OCI-LY1 (cell line): Measurements from ENCODE around the gene SUGCT.
"Not testable (repeated sequence)": the region's sequence is repeated elsewhere in the genome, so short reads cannot be mapped to it uniquely, and the experiment has no call there.

Experiments
- H2AFZ ChIP-seq: fragments of 200-600 bp; sonication (generic), shearing (Covaris generic); 2 replicates; pipeline ENCODE4 v1.6.0; 2014; ENCODE audit warnings: antibody characterized with exemption, mild to moderate bottlenecking, low read length
- H3F3A ChIP-seq: fragments of 200-600 bp; sonication (generic), shearing (Covaris generic); 2 replicates; pipeline ENCODE4 v1.6.0; 2014; ENCODE audit warnings: mild to moderate bottlenecking, antibody characterized with exemption, low read length, moderate library complexity; ENCODE audit not compliant: insufficient read depth
- H3K27ac ChIP-seq: fragments of 200-600 bp; sonication (generic); 2 replicates; pipeline ENCODE4 v1.5.1; 2014; ENCODE audit warnings: low read length, mixed run types, mild to moderate bottlenecking, low read depth; ENCODE audit not compliant: poor library complexity, severe bottlenecking
- H3K27me3 ChIP-seq: fragments of 200-600 bp; sonication (generic); 2 replicates; pipeline ENCODE4 v1.6.0; 2014; ENCODE audit warnings: antibody characterized with exemption, mild to moderate bottlenecking, low read length, moderate library complexity; ENCODE audit not compliant: insufficient read depth
- H3K36me3 ChIP-seq: fragments of 200-600 bp; sonication (generic); 2 replicates; pipeline ENCODE4 v1.6.1; 2014; ENCODE audit warnings: mild to moderate bottlenecking, antibody characterized with exemption, low read length, moderate library complexity, mixed read lengths; ENCODE audit not compliant: insufficient read depth
- H3K4me1 ChIP-seq: fragments of 200-600 bp; sonication (generic); 2 replicates; pipeline ENCODE4 v1.5.1; 2014; ENCODE audit warnings: mild to moderate bottlenecking, low read length, moderate library complexity; ENCODE audit not compliant: insufficient read depth, severe bottlenecking
- H3K4me2 ChIP-seq: fragments of 200-600 bp; sonication (generic), shearing (Covaris generic); 2 replicates; pipeline ENCODE4 v1.6.1; 2014; ENCODE audit warnings: low read length
- H3K4me3 ChIP-seq: fragments of 200-600 bp; sonication (generic); 2 replicates; pipeline ENCODE4 v1.5.1; 2014; ENCODE audit warnings: low read length, low read depth, mild to moderate bottlenecking, mixed read lengths; ENCODE audit not compliant: poor library complexity, severe bottlenecking
- H3K79me2 ChIP-seq: fragments of 200-600 bp; shearing (Covaris generic); 2 replicates; pipeline ENCODE4 v1.6.1; 2016; ENCODE audit warnings: mixed run types, low read length, mixed read lengths; ENCODE audit not compliant: insufficient read depth
- H3K9ac ChIP-seq: fragments of 200-600 bp; sonication (generic), shearing (Covaris generic); 2 replicates; pipeline ENCODE4 v1.6.1; 2014; ENCODE audit warnings: mild to moderate bottlenecking, low read length, mixed read lengths
- H3K9me2 ChIP-seq: fragments of 200-600 bp; sonication (generic), shearing (Covaris generic); 2 replicates; pipeline ENCODE4 v1.6.1; 2014; ENCODE audit warnings: low read depth, mild to moderate bottlenecking, low read length, mixed read lengths
- H3K9me3 ChIP-seq: fragments of 200-600 bp; shearing (Covaris generic); 2 replicates; pipeline ENCODE4 v1.6.1; 2014; ENCODE audit warnings: low read length, mixed read lengths
- H4K20me1 ChIP-seq: fragments of 200-600 bp; sonication (generic), shearing (Covaris generic); 2 replicates; pipeline ENCODE4 v1.6.0; 2016; ENCODE audit warnings: mild to moderate bottlenecking, low read length; ENCODE audit not compliant: insufficient read depth
- CTCF ChIP-seq: fragments of 200-600 bp; sonication (generic), shearing (Covaris generic); IDR thresholded peaks from 2 replicates; pipeline ENCODE4 v1.5.1; 2017; ENCODE audit warnings: mild to moderate bottlenecking, antibody characterized with exemption, low read length, moderate library complexity, mixed read lengths
- EZH2 ChIP-seq: fragments of 200-600 bp; sonication (generic), shearing (Covaris generic); IDR thresholded peaks from 2 replicates; pipeline ENCODE4 v1.8.0; 2017; ENCODE audit warnings: borderline replicate concordance, mixed run types, mild to moderate bottlenecking, antibody characterized with exemption, low read length, moderate library complexity, mixed read lengths

Gene SUGCT

DNA sequence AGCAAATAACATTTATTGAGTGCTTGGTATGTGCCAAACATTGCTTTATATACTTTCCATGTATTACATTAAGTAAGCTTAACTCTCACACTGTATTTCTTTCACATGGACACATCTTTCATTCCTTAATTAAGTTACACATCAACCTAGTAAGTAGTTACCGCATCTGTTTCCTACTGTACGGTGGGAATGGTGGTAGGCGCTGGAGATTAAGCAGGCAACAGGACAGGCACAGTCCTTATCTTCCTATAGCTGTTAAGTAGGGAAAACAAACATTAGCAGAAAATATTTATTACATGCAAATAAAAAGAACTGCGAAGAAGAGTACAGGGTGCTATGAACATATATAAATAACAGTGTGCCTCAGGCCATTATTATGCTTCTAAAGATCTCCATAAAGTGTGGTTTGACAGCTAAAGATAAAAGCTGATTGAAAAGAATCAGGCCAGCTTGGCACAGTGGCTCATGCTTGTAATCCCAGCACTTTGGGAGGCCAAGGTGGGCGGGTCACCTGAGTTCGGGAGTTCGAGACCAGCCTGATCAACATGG lies 105.0 kb downstream of the SUGCT start:
- Histone ChIP-seq H3K4me3 (no peak overlapping the region), H2AFZ (no peak overlapping the region), H3K27ac (no peak overlapping the region), H4K20me1 (no peaks in the 10 kb centered on the region), H3K4me2 (no peak overlapping the region), H3K4me1 (no peaks in the 10 kb centered on the region), H3K9me2 (no peaks in the 10 kb centered on the region), H3K9ac (no peak overlapping the region), H3K9me3 (no peaks in the 10 kb centered on the region), H3K27me3 (no peaks in the 10 kb centered on the region), H3K36me3 (no peaks in the 10 kb centered on the region), H3F3A (no peaks in the 10 kb centered on the region), H3K79me2 (no peaks in the 10 kb centered on the region)
- TF ChIP-seq EZH2 = no peak

GRCh38 chr7:40243076-40243475 lies 108.3 kb downstream of the SUGCT start:
- no peaks in the 10 kb centered on the region for H3K27me3 ChIP-seq
- H3K4me1 ChIP-seq = no peaks in the 10 kb centered on the region
- H3K4me3 ChIP-seq = no peak overlapping the region
- H3K9ac ChIP-seq = no peak overlapping the region
- no peaks in the 10 kb centered on the region for H3K9me2 ChIP-seq
- H3K9me3 ChIP-seq = no peaks in the 10 kb centered on the region
- H3K36me3 ChIP-seq = no peaks in the 10 kb centered on the region
- no peaks in the 10 kb centered on the region for H3F3A ChIP-seq
- no peaks in the 10 kb centered on the region for H4K20me1 ChIP-seq
- TF ChIP-seq CTCF = no peak
- no peak for TF ChIP-seq EZH2
- no peak overlapping the region for H3K4me2 ChIP-seq
- no peak overlapping the region for H2AFZ ChIP-seq
- H3K79me2 ChIP-seq = no peaks in the 10 kb centered on the region
- H3K27ac ChIP-seq = no peak overlapping the region

- Histone ChIP-seq H3K9me3 (no peaks in the 10 kb centered on the region), H3K4me1 (no peaks in the 10 kb centered on the region), H3K79me2 (no peaks in the 10 kb centered on the region), H3K36me3 (no peaks in the 10 kb centered on the region), H3K9me2 (no peaks in the 10 kb centered on the region), H4K20me1 (no peaks in the 10 kb centered on the region), H3F3A (no peaks in the 10 kb centered on the region), H3K27ac (no peak overlapping the region), H2AFZ (no peak overlapping the region), H3K9ac (no peak overlapping the region), H3K4me2 (no peak overlapping the region), H3K4me3 (no peak overlapping the region), H3K27me3 (no peaks in the 10 kb centered on the region)
- no peak for TF ChIP-seq EZH2
- TF ChIP-seq CTCF = no peak
These were observed 109.4 kb downstream of the SUGCT start for GRCh38 chr7:40244226-40244625.

DNA sequence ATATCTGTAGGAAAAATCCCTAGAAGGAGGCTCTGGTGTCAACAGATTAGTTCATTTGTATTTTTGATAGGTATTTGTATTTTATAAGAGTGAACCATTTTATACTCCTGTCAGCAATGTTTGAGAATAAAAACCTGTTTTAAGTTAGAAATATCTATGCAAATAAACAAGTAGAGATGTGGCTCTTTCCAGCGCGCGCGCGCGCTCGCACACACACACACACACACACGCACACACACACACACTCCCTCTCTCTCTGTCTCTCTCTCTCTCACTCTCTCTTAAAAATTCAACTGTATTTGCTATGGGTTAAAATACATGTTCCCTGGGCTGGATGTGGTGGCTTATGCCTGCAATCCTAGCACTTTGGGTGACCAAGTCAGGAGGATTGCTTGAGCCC lies 113.9 kb downstream of the SUGCT start:
- H3K4me2 ChIP-seq = no peak overlapping the region
- H3K4me3 ChIP-seq = no peak overlapping the region
- H3F3A ChIP-seq = no peaks in the 10 kb centered on the region
- no peak overlapping the region for H3K9ac ChIP-seq
- H3K36me3 ChIP-seq = no peaks in the 10 kb centered on the region
- no peaks in the 10 kb centered on the region for H4K20me1 ChIP-seq
- H3K27me3 ChIP-seq = no peaks in the 10 kb centered on the region
- H2AFZ ChIP-seq = no peak overlapping the region
- H3K27ac ChIP-seq = no peak overlapping the region
- H3K4me1 ChIP-seq = no peaks in the 10 kb centered on the region
- no peaks in the 10 kb centered on the region for H3K9me2 ChIP-seq
- no peak for TF ChIP-seq CTCF
- no peaks in the 10 kb centered on the region for H3K79me2 ChIP-seq
- H3K9me3 ChIP-seq = no peaks in the 10 kb centered on the region

- not testable (repeated sequence) for H3K79me2 ChIP-seq, H3K36me3 ChIP-seq, H3K27ac ChIP-seq, H3K27me3 ChIP-seq, H3F3A ChIP-seq, H3K9me3 ChIP-seq, H2AFZ ChIP-seq, H3K4me3 ChIP-seq, H3K9me2 ChIP-seq, H3K4me2 ChIP-seq, H3K4me1 ChIP-seq, H4K20me1 ChIP-seq, H3K9ac ChIP-seq
These were observed 118.6 kb downstream of the SUGCT start for GRCh38 chr7:40253444-40253843.
